Bone marrow (tissue), 2 donors: ENCODE data around the gene CLSTN2.

Source experiments
- DNase-seq, 2 donors: peaks; one replicate each; lab custom pipeline; 2025; lab: John Stamatoyannopoulos, UW

The CLSTN2 gene

GRCh38 chr3:140284372-140284771 is 349.4 kb downstream of the CLSTN2 start:
- no peak for DNase-seq

GRCh38 chr3:140285380-140285779 is 350.4 kb downstream of the CLSTN2 start:
- no peak for DNase-seq

- no peak for DNase-seq
These were observed 353.6 kb downstream of the CLSTN2 start for GRCh38 chr3:140288595-140288994.

GRCh38 chr3:140290105-140290504 is 355.1 kb downstream of the CLSTN2 start:
- DNase-seq = no peak

- DNase-seq = no peak
These were observed 357.2 kb downstream of the CLSTN2 start for GRCh38 chr3:140292170-140292569.

- no peak for DNase-seq
These were observed 357.7 kb downstream of the CLSTN2 start for GRCh38 chr3:140292684-140293083.

- DNase-seq = no peak
These were observed 359.1 kb downstream of the CLSTN2 start for GRCh38 chr3:140294058-140294457.

GRCh38 chr3:140296796-140297352 is 361.9 kb downstream of the CLSTN2 start:
- DNase-seq = no peak

GRCh38 chr3:140298043-140298442 is 363.1 kb downstream of the CLSTN2 start:
- no peak for DNase-seq

- no peak for DNase-seq
These were observed 363.6 kb downstream of the CLSTN2 start for GRCh38 chr3:140298569-140299070.

GRCh38 chr3:140303875-140304274 is 368.9 kb downstream of the CLSTN2 start:
- DNase-seq = no peak

- DNase-seq = no peak
These were observed 373.6 kb downstream of the CLSTN2 start for GRCh38 chr3:140308535-140308934.

- DNase-seq = no peak
These were observed 376.4 kb downstream of the CLSTN2 start for GRCh38 chr3:140311428-140311827.

- no peak for DNase-seq
These were observed 381.0 kb downstream of the CLSTN2 start for GRCh38 chr3:140315955-140316354.

- DNase-seq = no peak
These were observed 381.5 kb downstream of the CLSTN2 start for GRCh38 chr3:140316466-140316865.

GRCh38 chr3:140316868-140317400 is 381.9 kb downstream of the CLSTN2 start:
- no peak for DNase-seq

- no peak for DNase-seq
These were observed 384.8 kb downstream of the CLSTN2 start for GRCh38 chr3:140319739-140320138.

- no peak for DNase-seq
These were observed 388.6 kb downstream of the CLSTN2 start for GRCh38 chr3:140323561-140323960.

GRCh38 chr3:140332131-140332530 is 397.1 kb downstream of the CLSTN2 start:
- no peak for DNase-seq

- no peak for DNase-seq
These were observed 399.3 kb downstream of the CLSTN2 start for GRCh38 chr3:140334132-140334929.

- DNase-seq = no peak
These were observed 401.5 kb downstream of the CLSTN2 start for GRCh38 chr3:140336465-140336864.

GRCh38 chr3:140338916-140339315 is 403.9 kb downstream of the CLSTN2 start:
- DNase-seq = no peak

GRCh38 chr3:140341203-140341602 is 406.2 kb downstream of the CLSTN2 start:
- DNase-seq = no peak
